GM21381 (cell line): Measurements from ENCODE around the gene TBC1D5.
A peak's percentile ranks its signal among the peaks of the same experiment; 100 is the strongest.

ENCODE experiments used
- ATAC-seq: cut with Tn5 transposase; IDR thresholded peaks from one replicate; pipeline ENCODE4 v1.9.1; 2021; ENCODE audit warnings: mild to moderate bottlenecking, moderate library complexity; ENCODE audit not compliant: unreplicated experiment

TBC1D5 gene

GRCh38 chr3:17602126-17602525 is 140.3 kb downstream of the TBC1D5 start:
- ATAC-seq = no peak

GRCh38 chr3:17592956-17593355 is 149.5 kb downstream of the TBC1D5 start:
- no peak for ATAC-seq

GRCh38 chr3:17590465-17590864 is 152.0 kb downstream of the TBC1D5 start:
- no peak for ATAC-seq

- ATAC-seq = no peak
These were observed 152.5 kb downstream of the TBC1D5 start for GRCh38 chr3:17589888-17590287.

- ATAC-seq = no peak
These were observed 154.0 kb downstream of the TBC1D5 start for GRCh38 chr3:17588422-17588821.

GRCh38 chr3:17585394-17586325 is 156.8 kb downstream of the TBC1D5 start:
- no peak for ATAC-seq

DNA sequence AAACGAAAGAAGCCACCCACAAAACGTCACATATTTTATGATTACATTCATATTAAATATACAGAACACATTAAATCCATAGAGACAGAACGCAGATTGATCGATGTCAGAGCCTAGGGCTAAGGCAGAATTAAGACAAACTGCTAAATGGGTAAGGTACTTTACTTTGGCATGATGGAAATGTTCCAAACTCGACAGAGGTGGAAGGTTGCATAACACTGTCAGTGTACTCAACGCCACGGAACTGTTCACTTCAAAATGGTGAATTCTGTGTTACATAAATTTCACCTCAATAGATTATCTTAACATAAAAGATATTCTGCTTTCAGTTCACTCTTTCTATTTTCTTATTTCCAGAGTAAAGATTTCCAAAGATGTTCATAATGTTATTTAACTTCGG is 158.4 kb downstream of the TBC1D5 start:
- ATAC-seq = no peak

DNA sequence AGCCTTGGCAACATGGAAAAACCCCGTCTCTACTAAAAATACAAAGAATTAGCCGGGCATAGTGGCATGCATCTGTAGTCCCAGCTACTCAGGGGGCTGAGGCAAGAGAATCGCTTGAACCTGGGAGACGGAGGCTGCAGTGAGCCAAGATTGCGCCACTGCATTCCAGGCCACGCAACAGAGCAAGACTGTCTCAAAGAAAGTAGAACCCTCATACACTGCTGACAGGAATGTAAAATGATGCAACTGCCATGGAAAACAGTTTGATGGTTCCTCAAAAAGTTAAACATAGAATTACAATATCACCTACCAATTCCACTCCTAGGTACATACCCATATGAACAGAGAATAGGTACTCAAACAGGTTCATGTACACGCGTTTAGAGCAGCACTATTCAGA is 158.9 kb downstream of the TBC1D5 start:
- no peak for ATAC-seq

GRCh38 chr3:17581421-17582080 is 160.9 kb downstream of the TBC1D5 start:
- no peak for ATAC-seq

DNA sequence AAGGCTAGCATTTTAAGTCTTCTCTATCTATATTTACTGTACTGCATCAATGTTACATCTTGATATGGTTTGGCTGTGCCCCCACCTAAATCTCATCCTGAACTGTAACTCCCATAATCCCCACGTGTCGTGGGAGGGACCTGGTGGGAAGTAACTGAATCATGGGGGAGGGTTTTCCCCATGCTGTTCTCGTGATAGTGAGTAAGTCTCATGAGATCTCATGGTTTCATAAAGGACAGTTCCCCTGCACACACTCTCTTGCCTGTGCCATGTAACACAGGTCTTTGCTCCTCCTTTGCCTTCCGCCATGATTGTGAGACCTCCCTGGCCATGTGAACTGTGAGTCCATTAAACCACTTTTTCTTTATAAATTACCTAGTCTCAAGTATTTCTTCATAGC is 161.5 kb downstream of the TBC1D5 start:
- no peak for ATAC-seq

DNA sequence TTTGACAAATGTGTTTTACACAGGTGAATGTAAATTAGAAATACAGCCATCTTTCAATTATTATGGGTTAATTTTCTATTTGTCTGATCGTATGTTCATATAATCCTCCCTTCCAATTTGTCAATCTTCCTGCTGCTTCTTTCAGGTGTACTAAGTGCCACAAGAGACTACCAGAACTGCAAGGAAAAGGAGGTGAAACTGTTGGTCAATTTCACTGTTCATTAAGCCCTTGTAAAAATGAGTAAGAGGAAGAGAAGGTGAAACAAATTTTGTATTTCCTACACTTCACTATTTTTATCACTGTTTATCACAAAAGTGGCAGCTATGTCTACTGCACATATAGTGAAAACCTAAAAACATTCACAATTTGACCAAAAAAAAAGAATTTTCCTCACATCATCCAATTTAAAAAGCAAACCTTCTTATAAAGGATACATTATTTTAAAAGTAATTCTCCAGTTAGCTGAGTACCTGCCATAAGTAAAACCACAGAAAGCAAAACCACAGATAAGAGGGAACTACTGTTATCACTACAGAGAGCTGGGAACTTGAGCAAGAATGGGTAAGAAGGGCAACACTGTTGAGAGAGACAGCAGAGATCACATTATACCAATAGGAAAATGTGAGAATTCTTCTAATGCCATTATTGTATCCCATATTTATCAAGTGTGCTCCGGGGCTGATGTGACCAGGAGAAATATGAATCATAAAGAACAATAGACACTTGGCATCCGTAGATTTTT is 163.0 kb downstream of the TBC1D5 start:
- ATAC-seq = peak; percentile 98

DNA sequence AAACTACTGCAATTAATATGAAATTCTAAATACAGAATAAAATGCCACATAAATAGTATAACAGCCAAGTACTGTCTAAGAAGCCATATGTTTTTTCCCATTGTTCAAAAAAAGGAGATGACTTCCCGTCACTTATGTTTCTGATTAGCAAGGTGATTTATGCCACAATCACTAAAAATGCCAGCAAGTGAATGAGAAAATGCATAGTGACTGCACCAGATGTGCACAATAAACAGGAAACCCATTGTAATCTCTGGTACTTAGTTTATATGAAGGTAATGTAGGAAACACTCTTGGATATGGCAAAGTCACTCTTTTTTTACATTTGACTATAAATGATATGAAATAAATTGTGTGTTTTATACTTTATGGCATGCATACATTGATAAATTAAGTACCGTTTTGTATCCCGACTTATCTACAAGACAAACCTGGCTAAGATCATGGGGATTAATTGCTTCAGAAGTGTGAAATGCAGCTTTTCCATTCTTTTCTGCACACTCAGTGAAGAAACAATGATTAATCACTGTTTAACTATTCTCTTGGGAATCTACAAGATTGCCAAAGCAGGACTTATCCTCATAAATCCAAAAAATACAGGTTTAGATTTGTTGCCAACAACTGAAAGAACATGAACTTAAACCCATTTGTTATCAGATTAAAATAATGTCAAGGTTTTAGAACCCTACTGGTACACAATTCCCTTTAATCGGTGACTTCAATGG is 164.5 kb downstream of the TBC1D5 start:
- ATAC-seq = no peak

GRCh38 chr3:17573396-17573795 is 169.0 kb downstream of the TBC1D5 start:
- peak; percentile 96 for ATAC-seq

DNA sequence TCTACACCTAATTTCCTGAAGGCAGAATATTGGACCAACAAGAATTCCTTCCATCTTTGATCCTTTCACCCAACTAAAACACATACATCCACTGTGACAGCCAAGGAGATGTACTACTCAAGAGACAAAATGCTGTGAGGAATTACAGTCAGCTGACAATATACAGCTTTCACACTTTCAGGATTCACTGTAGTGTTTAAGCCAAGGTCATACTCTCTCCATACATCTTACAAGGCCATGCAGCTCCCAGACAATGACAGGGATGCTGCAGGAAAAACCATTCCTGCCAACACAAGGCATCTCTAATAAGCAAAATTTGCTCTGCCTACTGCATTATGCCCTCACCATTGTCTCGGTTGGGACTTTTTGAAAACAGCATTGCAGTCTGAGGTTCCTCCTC is 170.7 kb downstream of the TBC1D5 start:
- no peak for ATAC-seq

DNA sequence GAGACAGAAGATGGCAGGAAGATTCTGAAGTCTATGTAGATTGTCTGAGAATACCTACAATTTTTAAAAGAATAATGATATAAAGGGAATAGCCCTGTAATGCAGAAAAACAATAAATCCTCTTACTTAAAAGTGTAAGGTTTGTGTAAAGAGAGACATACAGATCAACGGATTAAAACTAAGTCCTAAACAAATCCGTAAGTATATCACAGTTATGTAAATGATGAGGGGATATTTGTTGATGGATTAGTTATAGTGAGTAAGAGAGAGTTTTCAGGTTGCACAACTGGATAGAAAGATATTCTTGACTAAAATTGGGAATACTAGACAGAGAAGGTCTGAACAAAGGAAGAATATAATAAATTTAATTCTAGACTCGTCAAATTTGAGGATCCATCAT is 179.6 kb downstream of the TBC1D5 start:
- ATAC-seq = no peak

DNA sequence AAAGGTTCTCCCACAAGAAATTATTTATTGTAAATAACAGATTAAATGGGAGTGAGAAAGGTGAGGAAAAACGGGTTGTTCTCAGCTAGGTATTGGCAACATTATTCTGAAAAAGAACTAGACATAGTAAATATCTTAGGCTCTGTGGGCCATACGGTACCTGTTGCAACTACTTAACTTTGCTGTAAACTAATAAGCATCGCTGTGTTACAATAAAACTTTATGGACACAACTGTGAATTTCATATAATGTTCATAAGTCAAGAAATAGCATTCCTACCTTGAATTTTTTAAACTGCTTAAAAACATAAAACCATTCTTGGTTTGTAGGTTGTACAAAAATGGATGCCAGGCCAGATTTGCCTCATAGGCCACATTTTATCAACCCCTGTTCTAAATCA is 183.9 kb downstream of the TBC1D5 start:
- no peak for ATAC-seq

DNA sequence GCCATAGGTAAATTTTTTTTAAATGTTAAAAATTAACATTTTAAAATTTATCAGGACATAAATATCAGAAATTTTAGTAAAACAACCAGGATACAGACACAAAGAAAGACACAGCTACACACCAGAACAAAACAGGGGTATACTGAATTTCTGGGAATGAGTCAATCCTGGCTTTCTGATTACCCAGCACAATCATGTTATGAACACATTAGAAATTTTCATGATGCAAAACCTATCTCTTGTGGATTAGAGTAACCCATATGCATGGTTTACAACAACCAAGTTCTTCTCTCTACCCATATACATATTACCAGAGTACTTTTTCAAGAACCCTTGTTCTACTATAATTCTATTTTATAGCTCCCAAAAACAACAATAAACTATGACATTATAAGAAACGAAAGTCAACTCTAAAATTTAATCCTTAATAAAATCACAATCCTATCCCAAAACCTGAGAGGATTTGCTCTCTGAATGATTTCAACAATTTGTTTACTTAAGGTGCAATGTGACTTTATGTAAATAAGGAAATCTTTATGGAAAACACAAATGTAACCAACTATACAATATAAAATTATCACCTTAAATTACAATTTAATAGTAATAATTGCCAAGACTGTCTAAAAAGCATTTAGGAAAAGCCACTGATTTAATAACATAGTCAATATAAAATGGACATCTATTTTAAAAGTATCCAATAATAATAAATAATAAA is 184.5 kb downstream of the TBC1D5 start:
- ATAC-seq = no peak

DNA sequence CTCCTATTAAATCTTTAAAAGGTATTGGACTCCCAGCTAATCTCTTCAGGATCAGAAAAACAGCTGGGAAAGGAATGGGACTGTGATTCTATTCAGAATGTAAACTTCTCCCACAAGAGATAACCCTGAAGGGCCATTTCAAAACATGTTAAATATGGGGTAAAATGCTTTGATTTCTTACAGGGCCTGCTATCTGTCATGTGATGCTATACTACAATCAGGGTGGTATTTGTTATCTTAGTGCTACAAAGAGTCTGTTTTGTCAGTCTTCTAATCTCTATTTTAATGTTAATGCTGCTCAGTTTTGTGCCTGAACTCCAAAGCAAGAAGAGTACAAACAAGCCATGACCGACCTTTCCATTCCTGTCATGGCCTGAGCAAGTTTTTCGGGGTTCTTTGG is 186.9 kb downstream of the TBC1D5 start:
- ATAC-seq = no peak

GRCh38 chr3:17554078-17554477 is 188.4 kb downstream of the TBC1D5 start:
- ATAC-seq = no peak

DNA sequence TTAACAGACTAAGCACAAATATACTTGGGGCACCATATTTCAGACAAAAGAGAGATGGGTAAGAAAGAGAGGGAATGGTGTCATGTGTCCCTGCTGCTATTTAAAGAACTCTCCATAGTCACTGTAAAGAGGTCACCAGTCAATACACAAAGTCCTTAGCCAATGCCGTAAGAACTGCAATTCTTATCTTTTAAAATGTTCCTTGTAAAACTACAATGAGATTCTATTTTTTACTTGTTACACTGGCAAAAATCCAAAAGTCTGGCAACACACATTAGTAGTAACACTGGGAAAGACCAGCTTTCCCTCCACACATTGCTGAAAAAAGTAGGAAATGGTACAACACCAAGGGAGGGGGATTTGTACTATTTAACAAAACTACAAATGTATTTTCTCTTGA is 189.4 kb downstream of the TBC1D5 start:
- no peak for ATAC-seq
